ENCODE data around the gene ATP8A2. TPM values are rescaled to one million over a fixed set of nuclear protein-coding genes. Genes with fewer than 3 reads are reported as not detected.

ATP8A2 gene
- total RNA-seq, 1 experiment from 2014 or later, result not detected

- Histone ChIP-seq H3K9me3 (ENCODE audit: insufficient read depth, low read depth) (no peaks in the 10 kb centered on the region), H3F3A (ENCODE audit: insufficient read depth, low read depth) (peaks cover 9% of the 10 kb centered on the region; the same call in 1 of the 2 replicates), H3K4me3 (no peak overlapping the region), H2AFZ (no peak overlapping the region), H3K27ac (no peak overlapping the region), H4K20me1 (ENCODE audit: insufficient read depth) (no peaks in the 10 kb centered on the region), H3K27me3 (ENCODE audit: insufficient read depth, low read depth) (peaks cover 72% of the 10 kb centered on the region), H3K4me1 (replicated peaks; ENCODE audit: insufficient read depth) (peaks cover 8% of the 10 kb centered on the region; the same call in 1 of the 2 replicates), H3K36me3 (ENCODE audit: low read depth) (no peaks in the 10 kb centered on the region), H3K79me2 (ENCODE audit: low read depth) (no peaks in the 10 kb centered on the region), H3K4me2 (no peak overlapping the region), H3K9me2 (ENCODE audit: insufficient read depth) (no peaks in the 10 kb centered on the region)
- TF ChIP-seq CTCF (conservative IDR thresholded peaks at IDR 0.05) (no peak), EZH2 (IDR thresholded peaks at IDR 0.05; ENCODE audit: low read depth) (no peak)
- ChIA-PET CTCF (no interaction called here), POLR2A (ENCODE audit: unreplicated experiment) (no interaction called here)
- no TSS peak for BruUV-seq (replicated peaks)
- no peak for DNase-seq
- intact Hi-C loops (cut with micrococcal nuclease; ENCODE audit: unreplicated experiment), result no loop called here
Measured at GRCh38 chr13:26024558-26024957, 652.8 kb downstream of the ATP8A2 start.

DNA sequence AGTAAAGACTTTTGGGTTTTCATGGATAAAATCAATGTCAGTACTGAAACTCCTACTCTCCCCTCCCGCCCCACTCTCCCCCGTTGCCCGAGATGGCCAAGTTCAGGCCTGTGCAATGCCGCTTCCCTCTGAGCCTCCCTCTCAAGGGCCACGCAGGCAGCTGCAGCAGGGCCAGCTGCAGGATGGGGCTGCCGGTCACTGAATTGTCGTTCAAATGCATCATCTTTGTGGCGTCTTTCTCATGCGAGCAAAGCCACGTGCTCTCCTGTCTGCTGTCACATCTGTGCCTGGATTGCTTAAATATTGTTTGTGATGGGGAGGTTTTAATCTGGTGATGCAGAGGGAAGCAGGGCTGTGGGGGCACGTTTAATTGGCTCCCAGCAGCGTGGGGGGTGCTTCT lies 653.4 kb downstream of the ATP8A2 start:
- intact Hi-C loops (cut with micrococcal nuclease; ENCODE audit: unreplicated experiment), result no loop called here
- Histone ChIP-seq H2AFZ (no peak overlapping the region), H3K9me2 (ENCODE audit: insufficient read depth) (no peaks in the 10 kb centered on the region), H3K4me2 (no peak overlapping the region), H3K4me3 (no peak overlapping the region), H4K20me1 (ENCODE audit: insufficient read depth) (no peaks in the 10 kb centered on the region), H3K36me3 (ENCODE audit: low read depth) (no peaks in the 10 kb centered on the region), H3F3A (ENCODE audit: insufficient read depth, low read depth) (peaks cover 9% of the 10 kb centered on the region; the same call in 1 of the 2 replicates), H3K4me1 (replicated peaks; ENCODE audit: insufficient read depth) (peaks cover 8% of the 10 kb centered on the region; the same call in 1 of the 2 replicates), H3K27ac (no peak overlapping the region), H3K27me3 (ENCODE audit: insufficient read depth, low read depth) (peaks cover 68% of the 10 kb centered on the region), H3K9me3 (ENCODE audit: insufficient read depth, low read depth) (no peaks in the 10 kb centered on the region), H3K79me2 (ENCODE audit: low read depth) (no peaks in the 10 kb centered on the region)
- DNase-seq, result no peak
- POLR2A ChIA-PET (ENCODE audit: unreplicated experiment), result no interaction called here
- no TSS peak for BruUV-seq (replicated peaks)
- CTCF ChIA-PET, result no interaction called here
- no peak for TF ChIP-seq EZH2 (IDR thresholded peaks at IDR 0.05; ENCODE audit: low read depth)
- TF ChIP-seq CTCF (conservative IDR thresholded peaks at IDR 0.05), result no peak

DNA sequence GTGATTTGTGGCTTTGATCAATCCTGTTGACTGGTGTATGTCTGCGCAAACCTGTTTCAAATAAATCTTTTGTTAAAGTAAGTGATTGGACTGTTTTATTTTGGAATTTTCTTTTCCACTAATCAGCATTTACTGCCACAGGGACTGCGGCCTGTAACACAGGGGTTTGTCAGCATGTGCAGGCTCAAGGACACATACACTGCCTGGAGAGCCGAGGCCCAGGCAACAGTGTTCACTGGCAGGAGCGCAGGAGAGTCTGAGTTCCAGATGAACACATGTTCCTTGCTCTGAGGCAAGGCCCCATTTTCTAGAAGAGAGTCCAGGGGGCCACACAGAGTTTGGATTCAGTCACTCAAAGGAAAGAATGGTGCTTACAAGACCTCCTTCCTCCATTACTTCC lies 654.0 kb downstream of the ATP8A2 start:
- no peak for DNase-seq

More for the DNA sequence above, 654.0 kb downstream of the ATP8A2 start:
- intact Hi-C loops (cut with micrococcal nuclease; ENCODE audit: unreplicated experiment), result no loop called here
- Histone ChIP-seq H3F3A (ENCODE audit: insufficient read depth, low read depth) (peaks cover 9% of the 10 kb centered on the region; the same call in 1 of the 2 replicates), H3K27ac (no peak overlapping the region), H3K9me2 (ENCODE audit: insufficient read depth) (no peaks in the 10 kb centered on the region), H2AFZ (no peak overlapping the region), H3K36me3 (ENCODE audit: low read depth) (no peaks in the 10 kb centered on the region), H3K79me2 (ENCODE audit: low read depth) (no peaks in the 10 kb centered on the region), H3K4me3 (no peak overlapping the region), H3K9me3 (ENCODE audit: insufficient read depth, low read depth) (no peaks in the 10 kb centered on the region), H3K27me3 (ENCODE audit: insufficient read depth, low read depth) (peaks cover 68% of the 10 kb centered on the region), H3K4me1 (replicated peaks; ENCODE audit: insufficient read depth) (peaks cover 8% of the 10 kb centered on the region; the same call in 1 of the 2 replicates), H4K20me1 (ENCODE audit: insufficient read depth) (no peaks in the 10 kb centered on the region), H3K4me2 (no peak overlapping the region)
- no TSS peak for BruUV-seq (replicated peaks)
- TF ChIP-seq CTCF (conservative IDR thresholded peaks at IDR 0.05), result no peak
- ChIA-PET POLR2A (ENCODE audit: unreplicated experiment) (no interaction called here), CTCF (no interaction called here)
